ENCODE results near the gene OR14I1.
"Not testable (repeated sequence)": the region's sequence is repeated elsewhere in the genome, so short reads cannot be mapped to it uniquely, and the experiment has no call there.

The OR14I1 gene

DNA sequence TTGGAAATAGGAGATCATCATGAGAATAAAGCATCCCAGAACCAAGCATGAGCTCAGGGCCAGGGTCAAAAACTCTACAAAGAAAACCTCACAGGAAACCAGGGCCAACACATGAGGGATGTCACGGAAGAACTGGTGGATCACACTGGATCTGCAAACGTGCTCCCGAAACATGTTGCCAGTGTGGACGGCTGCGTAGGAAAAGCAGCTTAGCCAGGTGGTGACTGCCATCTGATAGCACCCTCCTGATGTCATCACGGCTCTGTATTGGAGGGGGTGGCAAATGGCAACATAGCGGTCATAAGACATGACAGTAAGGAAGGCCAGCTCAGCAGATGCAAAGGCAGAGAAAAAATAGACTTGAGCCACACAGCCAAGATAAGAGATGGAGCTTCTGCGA, 20.9 kb downstream of the OR14I1 start:
- no peak for DNase-seq

DNA sequence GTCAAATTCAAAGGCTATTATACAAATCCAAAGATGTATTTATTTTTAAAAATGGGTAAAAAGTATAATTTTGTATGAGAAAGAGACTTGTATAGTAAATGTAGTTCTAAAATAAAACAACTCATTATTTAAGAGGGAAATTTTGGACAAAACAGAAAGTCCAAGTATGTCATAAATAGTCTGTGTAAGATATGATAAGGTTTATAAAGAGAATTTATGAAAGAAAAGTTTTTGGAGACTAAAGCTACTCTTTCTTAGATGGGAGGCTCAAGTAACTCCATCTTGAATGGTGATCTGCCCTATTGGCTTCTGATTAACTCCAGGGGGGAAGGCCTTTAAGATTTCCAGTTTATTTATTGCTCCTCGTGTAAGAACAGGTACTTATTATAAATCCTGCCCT, 32.6 kb downstream of the OR14I1 start:
- DNase-seq = no peak

DNA sequence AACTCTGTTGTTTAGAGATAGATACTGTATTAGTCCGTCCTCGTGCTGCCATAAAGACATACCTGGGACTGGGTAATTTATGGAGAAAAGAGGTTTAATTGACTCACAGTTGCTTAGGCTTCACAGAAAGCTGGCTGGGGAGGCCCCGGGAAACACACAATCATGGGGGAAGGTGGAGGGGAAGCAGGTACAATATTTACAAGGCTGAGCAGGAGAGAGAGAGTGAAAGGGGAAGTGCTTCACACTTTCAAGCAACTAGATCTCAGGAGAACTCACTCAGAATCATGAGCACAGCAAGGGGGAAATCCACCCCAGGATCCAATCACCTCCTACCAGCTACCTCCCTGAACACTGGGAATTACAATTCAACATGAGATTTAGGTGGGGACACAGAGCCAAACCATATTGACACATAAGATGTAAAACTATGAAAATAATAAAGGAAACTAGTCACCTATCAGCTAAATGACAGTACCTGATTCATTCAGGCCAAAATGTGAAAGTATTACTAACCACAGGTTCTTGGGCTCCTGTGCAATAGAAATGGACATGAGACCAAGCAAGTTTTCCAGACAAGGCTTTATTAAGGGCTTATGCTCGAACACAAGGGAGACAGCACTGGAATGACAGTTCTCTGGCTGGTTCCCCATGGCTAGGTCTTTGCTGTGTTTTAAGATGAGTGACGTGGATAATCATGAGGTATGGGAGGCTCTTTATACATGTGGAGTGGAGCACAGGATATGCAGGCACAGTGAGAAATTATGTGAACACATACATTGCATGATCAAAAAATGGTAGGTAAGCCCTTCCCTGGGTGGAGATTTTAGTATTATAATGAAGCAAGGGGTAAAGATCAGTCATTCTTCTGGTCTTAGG, 38.9 kb downstream of the OR14I1 start:
- not testable (repeated sequence) for DNase-seq

DNA sequence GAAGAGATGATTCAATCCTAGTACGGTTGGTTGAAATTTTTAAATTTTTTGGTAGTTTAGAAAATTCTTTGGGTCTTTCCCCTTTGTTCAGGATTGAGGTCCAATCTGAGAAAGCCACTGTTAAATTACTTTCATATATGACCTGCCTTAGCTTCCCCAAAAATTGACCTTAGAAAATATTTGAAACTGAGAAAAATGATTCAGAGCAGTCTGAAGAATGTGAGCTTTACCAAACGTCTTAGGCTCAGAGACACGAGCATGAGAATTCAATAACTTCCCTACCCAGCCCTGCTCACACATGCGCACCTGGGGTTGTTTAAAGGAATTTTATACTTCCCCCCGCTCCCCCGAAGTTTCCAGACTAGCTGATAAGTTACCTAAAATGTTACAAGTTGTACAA, 45.8 kb downstream of the OR14I1 start:
- not testable (repeated sequence) for DNase-seq

DNA sequence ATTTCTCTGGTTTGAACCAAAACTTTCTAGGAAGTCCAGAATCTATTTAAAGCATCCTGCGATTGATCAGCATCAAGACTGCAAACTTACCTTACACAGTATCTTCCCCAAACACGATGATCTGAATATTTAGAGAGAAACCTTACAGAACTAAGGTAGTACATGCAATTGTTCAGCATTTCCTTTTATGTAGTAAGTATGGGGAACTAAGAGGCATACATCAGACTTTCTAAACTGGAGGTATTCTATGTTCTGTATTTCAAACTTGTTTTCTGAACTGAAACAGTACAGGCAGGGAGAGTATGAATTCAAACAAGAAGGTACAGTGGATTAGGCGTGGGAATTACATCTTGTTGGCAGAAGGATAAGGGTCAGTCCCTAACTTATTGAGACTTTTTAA, 47.2 kb downstream of the OR14I1 start, which contains the start of gene OR2T27:
Gene OR2T27, minus strand, starts transcription at position 175 of the 400 bp plus-strand sequence. CDS start 4,644 bp downstream, outside the sequence.
- DNase-seq = not testable (repeated sequence)

Data from activated CD4-positive, alpha-beta T cell treated with anti-CD3 and anti-CD28 coated beads, Interleukin-2, Interleukin-6, amounts not matched to agents 100 ng/mL and 50 ng/mL, durations not matched to agents 16 hours and 8 hours (primary cell).